GM23248 (cell line): ENCODE results near the gene R3HDM2.

Experiments used
- EZH2 ChIP-seq: fragments of 200-600 bp; sonication (generic); IDR thresholded peaks from 2 replicates; pipeline ENCODE4 v1.6.1; 2018; ENCODE audit warnings: antibody characterized with exemption, mild to moderate bottlenecking; ENCODE audit not compliant: insufficient read depth, poor library complexity, severe bottlenecking
- EZH2phosphoT487 ChIP-seq: fragments of 200-600 bp; sonication (generic); IDR thresholded peaks from 2 replicates; pipeline ENCODE4 v1.6.1; 2018; ENCODE audit warnings: antibody characterized with exemption, moderate library complexity, mild to moderate bottlenecking, low read depth; ENCODE audit not compliant: insufficient read depth

GRCh38 chr12:57221169-57221917 is 209.5 kb downstream of the R3HDM2 start:
- TF ChIP-seq EZH2 (no peak), EZH2phosphoT487 (no peak)
